ENCODE measurements around the gene CHST4. TPM values are rescaled to one million over a fixed set of nuclear protein-coding genes. Genes with fewer than 3 reads are reported as not detected.

CHST4 gene
- not detected for polyA plus RNA-seq (2012; ENCODE audit: insufficient read length, low read depth)

DNA sequence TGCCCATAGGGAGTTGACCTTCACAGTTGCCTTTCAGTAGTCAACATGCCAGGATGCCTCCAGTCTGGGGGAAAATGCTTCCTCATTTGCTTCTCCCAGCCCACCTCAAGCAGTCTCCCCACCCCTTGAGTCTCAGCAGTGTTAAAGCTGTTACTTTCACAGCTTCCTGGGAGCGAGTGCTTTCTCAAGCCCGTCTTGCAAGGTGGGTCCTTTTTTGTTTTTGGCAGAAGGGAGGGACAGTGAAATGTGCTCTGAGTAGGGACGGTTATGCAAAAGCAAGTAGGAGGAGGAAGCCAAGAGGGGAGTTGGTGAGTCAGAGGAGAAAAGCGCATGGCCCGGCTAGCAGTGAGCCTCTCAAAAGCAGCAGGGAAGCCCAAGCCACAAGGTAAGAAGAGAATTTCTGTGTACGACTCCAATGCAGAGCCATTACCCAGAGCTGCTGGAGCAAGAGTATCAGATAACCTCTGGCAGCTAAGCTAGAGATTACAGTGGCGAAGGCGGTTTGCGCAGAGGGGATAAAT, at the start of gene CHST4:
CHST4 (plus strand) TSS at position 316 of the 521 bp plus-strand sequence. CDS start 10,252 bp downstream, outside the sequence.
- TF ChIP-seq TAF1 (IDR thresholded peaks at IDR 0.05; ENCODE audit: borderline replicate concordance, insufficient read depth, low read length) = no peak
- no peak for TF ChIP-seq POLR2AphosphoS5 (IDR thresholded peaks at IDR 0.05; ENCODE audit: low read depth, low read length)
- no peak for TF ChIP-seq SIN3A (IDR thresholded peaks at IDR 0.05; ENCODE audit: borderline replicate concordance, insufficient read depth, low read length)
- TF ChIP-seq FOXP2 (optimal IDR thresholded peaks at IDR 0.05; ENCODE audit: borderline replicate concordance, extremely low read depth, extremely low read length, insufficient read depth) = no peak
- TF ChIP-seq, protein P1, sequence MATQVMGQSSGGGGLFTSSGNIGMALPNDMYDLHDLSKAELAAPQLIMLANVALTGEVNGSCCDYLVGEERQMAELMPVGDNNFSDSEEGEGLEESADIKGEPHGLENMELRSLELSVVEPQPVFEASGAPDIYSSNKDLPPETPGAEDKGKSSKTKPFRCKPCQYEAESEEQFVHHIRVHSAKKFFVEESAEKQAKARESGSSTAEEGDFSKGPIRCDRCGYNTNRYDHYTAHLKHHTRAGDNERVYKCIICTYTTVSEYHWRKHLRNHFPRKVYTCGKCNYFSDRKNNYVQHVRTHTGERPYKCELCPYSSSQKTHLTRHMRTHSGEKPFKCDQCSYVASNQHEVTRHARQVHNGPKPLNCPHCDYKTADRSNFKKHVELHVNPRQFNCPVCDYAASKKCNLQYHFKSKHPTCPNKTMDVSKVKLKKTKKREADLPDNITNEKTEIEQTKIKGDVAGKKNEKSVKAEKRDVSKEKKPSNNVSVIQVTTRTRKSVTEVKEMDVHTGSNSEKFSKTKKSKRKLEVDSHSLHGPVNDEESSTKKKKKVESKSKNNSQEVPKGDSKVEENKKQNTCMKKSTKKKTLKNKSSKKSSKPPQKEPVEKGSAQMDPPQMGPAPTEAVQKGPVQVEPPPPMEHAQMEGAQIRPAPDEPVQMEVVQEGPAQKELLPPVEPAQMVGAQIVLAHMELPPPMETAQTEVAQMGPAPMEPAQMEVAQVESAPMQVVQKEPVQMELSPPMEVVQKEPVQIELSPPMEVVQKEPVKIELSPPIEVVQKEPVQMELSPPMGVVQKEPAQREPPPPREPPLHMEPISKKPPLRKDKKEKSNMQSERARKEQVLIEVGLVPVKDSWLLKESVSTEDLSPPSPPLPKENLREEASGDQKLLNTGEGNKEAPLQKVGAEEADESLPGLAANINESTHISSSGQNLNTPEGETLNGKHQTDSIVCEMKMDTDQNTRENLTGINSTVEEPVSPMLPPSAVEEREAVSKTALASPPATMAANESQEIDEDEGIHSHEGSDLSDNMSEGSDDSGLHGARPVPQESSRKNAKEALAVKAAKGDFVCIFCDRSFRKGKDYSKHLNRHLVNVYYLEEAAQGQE (IDR thresholded peaks at IDR 0.05; ENCODE audit: insufficient read depth in 1 of 2, low read depth in 2 of 2, low read length in 2 of 2) = no peak

DNA sequence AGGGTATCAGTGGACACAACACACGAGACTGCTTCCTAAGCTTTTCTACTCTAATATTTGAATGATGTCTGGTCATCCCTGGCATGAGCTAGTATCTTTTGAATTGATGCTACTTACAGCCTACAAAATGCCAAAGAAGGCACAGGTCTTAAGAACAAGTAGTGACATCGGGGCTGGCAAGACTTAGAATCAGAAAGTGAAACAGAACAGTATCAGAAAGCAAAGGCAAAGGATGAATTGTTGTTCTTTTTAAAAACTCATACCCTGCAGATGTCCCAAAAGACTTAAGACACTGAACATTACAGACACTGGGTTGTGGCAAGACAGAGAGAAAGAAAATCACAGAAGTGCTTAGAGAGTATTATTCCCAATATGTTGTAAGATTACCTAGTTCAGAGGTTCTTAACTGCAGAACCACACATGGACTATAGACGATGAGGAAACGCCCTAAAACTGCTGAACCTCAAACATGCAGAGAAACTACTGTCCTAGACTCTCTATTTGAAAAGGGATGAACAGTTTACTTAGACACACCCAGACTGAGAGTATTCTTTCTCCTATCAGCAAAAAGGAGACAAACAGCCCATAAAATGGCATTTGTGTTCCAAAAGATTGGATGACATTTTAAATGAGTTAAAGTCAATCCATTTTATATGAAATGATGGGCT, 49.6 kb upstream of the CHST4 start:
- TF ChIP-seq TAF1 (IDR thresholded peaks at IDR 0.05; ENCODE audit: borderline replicate concordance, insufficient read depth, low read length) (no peak), FOXP2 (optimal IDR thresholded peaks at IDR 0.05; ENCODE audit: borderline replicate concordance, extremely low read depth, extremely low read length, insufficient read depth) (no peak)

DNA sequence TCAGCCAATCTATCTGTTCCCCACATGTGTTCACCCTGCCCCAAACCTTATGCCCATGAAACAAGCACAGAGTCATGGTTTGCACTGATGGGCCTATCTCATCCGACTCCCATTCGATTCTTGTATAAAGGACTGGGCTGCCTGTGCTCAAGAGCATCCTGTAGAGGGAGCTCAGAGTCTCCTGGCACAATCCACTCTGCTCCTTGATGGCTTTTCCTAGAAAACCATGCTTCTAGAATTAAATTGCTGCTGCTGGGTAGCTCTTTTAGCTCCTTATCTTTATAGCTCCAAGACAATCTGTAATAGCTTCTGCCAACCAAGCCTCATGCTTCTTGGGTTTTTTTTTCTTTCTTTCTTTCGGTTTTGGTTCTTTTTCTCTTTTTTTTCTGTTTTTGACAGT, 46.8 kb upstream of the CHST4 start:
- TF ChIP-seq POLR2AphosphoS5 (IDR thresholded peaks at IDR 0.05; ENCODE audit: low read depth, low read length) (no peak), FOXP2 (optimal IDR thresholded peaks at IDR 0.05; ENCODE audit: borderline replicate concordance, extremely low read depth, extremely low read length, insufficient read depth) (no peak), SIN3A (IDR thresholded peaks at IDR 0.05; ENCODE audit: borderline replicate concordance, insufficient read depth, low read length) (no peak), TAF1 (IDR thresholded peaks at IDR 0.05; ENCODE audit: borderline replicate concordance, insufficient read depth, low read length) (no peak)
- TF ChIP-seq, protein P1 (IDR thresholded peaks at IDR 0.05; ENCODE audit: insufficient read depth in 1 of 2, low read depth in 2 of 2, low read length in 2 of 2) = no peak

DNA sequence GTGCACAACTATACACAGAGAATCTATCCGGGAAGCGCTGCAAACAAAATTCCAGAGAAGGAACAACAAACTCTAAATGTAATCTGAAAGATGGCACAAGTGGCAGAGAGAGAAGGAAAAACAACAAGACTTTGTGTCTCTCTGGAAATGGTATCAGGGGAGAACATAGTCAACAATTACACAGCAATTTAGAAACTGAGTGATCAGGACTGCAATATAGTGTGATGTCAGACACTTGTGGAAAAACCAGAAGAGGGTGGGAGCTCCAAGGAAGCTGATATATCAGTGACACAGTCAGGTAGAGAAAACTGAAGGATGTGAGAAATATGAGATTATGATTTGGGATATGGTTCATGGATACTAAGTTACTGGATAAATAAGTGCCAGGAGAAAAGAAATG, 45.3 kb upstream of the CHST4 start:
- TF ChIP-seq SIN3A (IDR thresholded peaks at IDR 0.05; ENCODE audit: borderline replicate concordance, insufficient read depth, low read length) (no peak), FOXP2 (optimal IDR thresholded peaks at IDR 0.05; ENCODE audit: borderline replicate concordance, extremely low read depth, extremely low read length, insufficient read depth) (no peak), TAF1 (IDR thresholded peaks at IDR 0.05; ENCODE audit: borderline replicate concordance, insufficient read depth, low read length) (no peak), POLR2AphosphoS5 (IDR thresholded peaks at IDR 0.05; ENCODE audit: low read depth, low read length) (no peak)
- TF ChIP-seq, protein P1 (IDR thresholded peaks at IDR 0.05; ENCODE audit: insufficient read depth in 1 of 2, low read depth in 2 of 2, low read length in 2 of 2) = no peak

DNA sequence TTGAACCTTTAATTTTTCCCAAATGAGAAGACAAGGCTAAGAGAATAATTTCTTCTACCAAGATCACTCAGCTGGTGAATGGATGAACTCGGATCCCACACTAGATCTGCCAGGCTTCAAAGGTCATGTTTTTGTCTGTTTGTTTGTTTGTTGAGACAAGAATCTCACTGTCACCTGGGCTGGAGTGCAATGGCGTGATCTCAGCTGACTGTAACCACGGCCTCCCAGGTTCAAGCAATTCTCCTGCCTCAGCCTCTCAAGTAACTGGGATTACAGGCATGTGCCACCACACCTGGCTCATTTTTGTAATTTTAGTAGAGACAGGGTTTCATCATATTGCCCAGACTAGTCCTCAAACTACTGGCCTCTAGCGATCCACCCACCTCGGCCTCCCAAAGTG, 43.7 kb upstream of the CHST4 start:
- TF ChIP-seq TAF1 (IDR thresholded peaks at IDR 0.05; ENCODE audit: borderline replicate concordance, insufficient read depth, low read length) (no peak), POLR2AphosphoS5 (IDR thresholded peaks at IDR 0.05; ENCODE audit: low read depth, low read length) (no peak), FOXP2 (optimal IDR thresholded peaks at IDR 0.05; ENCODE audit: borderline replicate concordance, extremely low read depth, extremely low read length, insufficient read depth) (no peak), SIN3A (IDR thresholded peaks at IDR 0.05; ENCODE audit: borderline replicate concordance, insufficient read depth, low read length) (no peak)
- TF ChIP-seq, protein P1 (IDR thresholded peaks at IDR 0.05; ENCODE audit: insufficient read depth in 1 of 2, low read depth in 2 of 2, low read length in 2 of 2) = no peak

Measured in PFSK-1 (cell line).